Measurements from ENCODE around the gene PFKP.

The PFKP gene

DNA sequence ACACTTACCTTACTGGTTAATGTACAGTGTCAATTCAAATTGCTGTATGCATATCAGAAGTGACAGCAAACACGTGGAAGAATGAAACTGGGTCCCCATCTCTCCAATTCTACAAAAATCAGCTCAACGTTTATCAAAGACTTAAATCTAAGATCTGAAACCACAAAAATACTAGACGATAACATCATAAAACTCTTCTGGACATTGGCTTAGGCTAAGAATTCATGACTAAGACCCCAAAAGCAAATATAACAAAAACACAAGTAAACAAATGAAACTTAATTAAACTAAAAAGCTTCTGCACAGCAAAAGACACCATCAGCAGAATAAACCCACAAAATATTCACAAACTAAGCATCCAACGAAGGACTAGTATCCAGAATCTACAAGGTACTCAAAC, 35.9 kb upstream of the PFKP start:
- Histone ChIP-seq H3K4me1 (ENCODE audit: control insufficient read depth, insufficient read depth, low read length) (no peaks in the 10 kb centered on the region), H3K36me3 (ENCODE audit: control insufficient read depth in 2 of 2, insufficient read depth in 1 of 2, low read length in 2 of 2) (no peaks in the 10 kb centered on the region), H3K27ac (ENCODE audit: extremely low read depth, low read depth, low read length) (no peak overlapping the region), H3K9me3 (ENCODE audit: control insufficient read depth, insufficient read depth, low read depth, low read length) (no peaks in the 10 kb centered on the region), H3K4me3 (ENCODE audit: low read depth, low read length) (no peak overlapping the region)
- CTCF ChIA-PET = interaction anchor here (0.7 to 2.7 kb wide), 4 partner anchors 12 to 60 kb away, joined by 3 to 24 read pairs (median 5); no protein-coding TSS in a partner anchor
- no peak for TF ChIP-seq OVOL3 (tag by site-specific recombination; IDR thresholded peaks at IDR 0.05)
- POLR2A ChIA-PET = interaction anchor here (1.3 kb wide), 1 partner anchor 141 kb away, joined by 3 read pairs; the partner anchor contains the start of gene PITRM1

DNA sequence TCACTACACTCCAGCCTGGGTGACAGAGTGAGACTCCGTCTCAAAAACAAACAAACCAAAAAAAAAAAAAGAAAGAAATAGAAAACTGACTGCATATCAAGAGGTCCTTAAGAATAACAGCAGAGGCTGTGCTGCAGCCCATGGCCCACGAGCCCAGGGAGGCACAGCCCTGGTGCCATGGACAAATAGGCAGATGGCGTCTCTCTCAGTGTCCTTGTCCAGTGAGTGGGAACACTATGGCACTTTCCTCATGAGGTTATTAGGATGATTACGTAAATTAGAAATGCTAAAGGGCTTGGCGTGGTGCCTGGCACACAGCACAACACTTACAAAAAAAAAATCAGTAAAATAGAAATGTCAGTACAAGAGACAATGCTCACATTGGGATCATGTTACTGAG, 33.4 kb upstream of the PFKP start:
- no peaks in the 10 kb centered on the region for H3K4me1 ChIP-seq (ENCODE audit: control insufficient read depth, insufficient read depth, low read length)
- ChIA-PET CTCF (no interaction called here), POLR2A (no interaction called here)
- no peaks in the 10 kb centered on the region for H3K9me3 ChIP-seq (ENCODE audit: control insufficient read depth, insufficient read depth, low read depth, low read length)
- no peak overlapping the region for H3K4me3 ChIP-seq (ENCODE audit: low read depth, low read length)
- H3K27ac ChIP-seq (ENCODE audit: extremely low read depth, low read depth, low read length) = no peak overlapping the region
- H3K36me3 ChIP-seq (ENCODE audit: control insufficient read depth in 2 of 2, insufficient read depth in 1 of 2, low read length in 2 of 2) = no peaks in the 10 kb centered on the region
- no peak for TF ChIP-seq ZNF112 (tag by site-specific recombination; IDR thresholded peaks at IDR 0.05)
- no peak for TF ChIP-seq ZNF132 (tag by site-specific recombination; IDR thresholded peaks at IDR 0.05; ENCODE audit: borderline replicate concordance)
- no peak for TF ChIP-seq EGR2 (tag by site-specific recombination; IDR thresholded peaks at IDR 0.05; ENCODE audit: low read depth)
- TF ChIP-seq, protein P1, sequence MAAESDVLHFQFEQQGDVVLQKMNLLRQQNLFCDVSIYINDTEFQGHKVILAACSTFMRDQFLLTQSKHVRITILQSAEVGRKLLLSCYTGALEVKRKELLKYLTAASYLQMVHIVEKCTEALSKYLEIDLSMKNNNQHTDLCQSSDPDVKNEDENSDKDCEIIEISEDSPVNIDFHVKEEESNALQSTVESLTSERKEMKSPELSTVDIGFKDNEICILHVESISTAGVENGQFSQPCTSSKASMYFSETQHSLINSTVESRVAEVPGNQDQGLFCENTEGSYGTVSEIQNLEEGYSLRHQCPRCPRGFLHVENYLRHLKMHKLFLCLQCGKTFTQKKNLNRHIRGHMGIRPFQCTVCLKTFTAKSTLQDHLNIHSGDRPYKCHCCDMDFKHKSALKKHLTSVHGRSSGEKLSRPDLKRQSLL (tag by site-specific recombination; IDR thresholded peaks at IDR 0.05) = no peak
- no peak for TF ChIP-seq ZNF830 (tag by site-specific recombination; IDR thresholded peaks at IDR 0.05; ENCODE audit: low read depth)
- TF ChIP-seq, protein P2, sequence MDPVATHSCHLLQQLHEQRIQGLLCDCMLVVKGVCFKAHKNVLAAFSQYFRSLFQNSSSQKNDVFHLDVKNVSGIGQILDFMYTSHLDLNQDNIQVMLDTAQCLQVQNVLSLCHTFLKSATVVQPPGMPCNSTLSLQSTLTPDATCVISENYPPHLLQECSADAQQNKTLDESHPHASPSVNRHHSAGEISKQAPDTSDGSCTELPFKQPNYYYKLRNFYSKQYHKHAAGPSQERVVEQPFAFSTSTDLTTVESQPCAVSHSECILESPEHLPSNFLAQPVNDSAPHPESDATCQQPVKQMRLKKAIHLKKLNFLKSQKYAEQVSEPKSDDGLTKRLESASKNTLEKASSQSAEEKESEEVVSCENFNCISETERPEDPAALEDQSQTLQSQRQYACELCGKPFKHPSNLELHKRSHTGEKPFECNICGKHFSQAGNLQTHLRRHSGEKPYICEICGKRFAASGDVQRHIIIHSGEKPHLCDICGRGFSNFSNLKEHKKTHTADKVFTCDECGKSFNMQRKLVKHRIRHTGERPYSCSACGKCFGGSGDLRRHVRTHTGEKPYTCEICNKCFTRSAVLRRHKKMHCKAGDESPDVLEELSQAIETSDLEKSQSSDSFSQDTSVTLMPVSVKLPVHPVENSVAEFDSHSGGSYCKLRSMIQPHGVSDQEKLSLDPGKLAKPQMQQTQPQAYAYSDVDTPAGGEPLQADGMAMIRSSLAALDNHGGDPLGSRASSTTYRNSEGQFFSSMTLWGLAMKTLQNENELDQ (tag by site-specific recombination; IDR thresholded peaks at IDR 0.05; ENCODE audit: low read depth) = no peak
- TF ChIP-seq ZNF202 (tag by site-specific recombination; IDR thresholded peaks at IDR 0.05; ENCODE audit: borderline replicate concordance) = no peak
- no peak for TF ChIP-seq ZNF426 (tag by site-specific recombination; IDR thresholded peaks at IDR 0.05)

DNA sequence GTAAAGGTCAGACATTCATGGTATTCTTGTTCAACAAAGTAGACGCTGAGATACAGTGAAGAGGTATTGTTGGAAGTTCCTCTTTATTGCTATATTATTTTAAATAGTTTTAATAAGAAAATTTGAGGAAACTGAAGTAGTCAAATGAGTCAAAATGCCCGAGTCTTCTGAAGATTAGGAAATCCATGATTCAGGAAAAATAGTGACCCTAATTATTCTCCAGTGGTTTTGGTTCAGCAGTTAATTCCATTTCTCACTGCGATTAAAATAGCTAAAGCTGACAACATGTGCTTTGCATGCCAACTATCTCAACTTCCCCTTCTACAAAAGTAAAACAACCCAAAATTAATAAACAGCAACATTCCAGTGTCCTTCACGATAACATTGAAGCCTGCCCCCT, 32.7 kb upstream of the PFKP start:
- H3K4me1 ChIP-seq (ENCODE audit: control insufficient read depth, insufficient read depth, low read length) = no peaks in the 10 kb centered on the region
- H3K27ac ChIP-seq (ENCODE audit: extremely low read depth, low read depth, low read length) = no peak overlapping the region
- TF ChIP-seq, protein P3, sequence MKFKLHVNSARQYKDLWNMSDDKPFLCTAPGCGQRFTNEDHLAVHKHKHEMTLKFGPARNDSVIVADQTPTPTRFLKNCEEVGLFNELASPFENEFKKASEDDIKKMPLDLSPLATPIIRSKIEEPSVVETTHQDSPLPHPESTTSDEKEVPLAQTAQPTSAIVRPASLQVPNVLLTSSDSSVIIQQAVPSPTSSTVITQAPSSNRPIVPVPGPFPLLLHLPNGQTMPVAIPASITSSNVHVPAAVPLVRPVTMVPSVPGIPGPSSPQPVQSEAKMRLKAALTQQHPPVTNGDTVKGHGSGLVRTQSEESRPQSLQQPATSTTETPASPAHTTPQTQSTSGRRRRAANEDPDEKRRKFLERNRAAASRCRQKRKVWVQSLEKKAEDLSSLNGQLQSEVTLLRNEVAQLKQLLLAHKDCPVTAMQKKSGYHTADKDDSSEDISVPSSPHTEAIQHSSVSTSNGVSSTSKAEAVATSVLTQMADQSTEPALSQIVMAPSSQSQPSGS (tag by site-specific recombination; IDR thresholded peaks at IDR 0.05; ENCODE audit: low read depth) = no peak
- no peak for TF ChIP-seq OSR2 (tag by site-specific recombination; IDR thresholded peaks at IDR 0.05)
- no peak for TF ChIP-seq ZNF2 (tag by site-specific recombination; IDR thresholded peaks at IDR 0.05)
- no peak for TF ChIP-seq PRDM1 (tag by site-specific recombination; IDR thresholded peaks at IDR 0.05)
- no peak for TF ChIP-seq ZNF544 (tag by site-specific recombination; IDR thresholded peaks at IDR 0.05)
- TF ChIP-seq ZNF664 (tag by site-specific recombination; IDR thresholded peaks at IDR 0.05) = no peak
- TF ChIP-seq, protein P4, sequence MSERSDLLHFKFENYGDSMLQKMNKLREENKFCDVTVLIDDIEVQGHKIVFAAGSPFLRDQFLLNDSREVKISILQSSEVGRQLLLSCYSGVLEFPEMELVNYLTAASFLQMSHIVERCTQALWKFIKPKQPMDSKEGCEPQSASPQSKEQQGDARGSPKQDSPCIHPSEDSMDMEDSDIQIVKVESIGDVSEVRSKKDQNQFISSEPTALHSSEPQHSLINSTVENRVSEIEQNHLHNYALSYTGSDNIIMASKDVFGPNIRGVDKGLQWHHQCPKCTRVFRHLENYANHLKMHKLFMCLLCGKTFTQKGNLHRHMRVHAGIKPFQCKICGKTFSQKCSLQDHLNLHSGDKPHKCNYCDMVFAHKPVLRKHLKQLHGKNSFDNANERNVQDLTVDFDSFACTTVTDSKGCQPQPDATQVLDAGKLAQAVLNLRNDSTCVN (tag by site-specific recombination; optimal IDR thresholded peaks at IDR 0.05) = no peak
- TF ChIP-seq SP7 (tag by site-specific recombination; IDR thresholded peaks at IDR 0.05) = no peak
- TF ChIP-seq ZNF394 (tag by site-specific recombination; IDR thresholded peaks at IDR 0.05; ENCODE audit: borderline replicate concordance) = no peak
- TF ChIP-seq, protein P5, sequence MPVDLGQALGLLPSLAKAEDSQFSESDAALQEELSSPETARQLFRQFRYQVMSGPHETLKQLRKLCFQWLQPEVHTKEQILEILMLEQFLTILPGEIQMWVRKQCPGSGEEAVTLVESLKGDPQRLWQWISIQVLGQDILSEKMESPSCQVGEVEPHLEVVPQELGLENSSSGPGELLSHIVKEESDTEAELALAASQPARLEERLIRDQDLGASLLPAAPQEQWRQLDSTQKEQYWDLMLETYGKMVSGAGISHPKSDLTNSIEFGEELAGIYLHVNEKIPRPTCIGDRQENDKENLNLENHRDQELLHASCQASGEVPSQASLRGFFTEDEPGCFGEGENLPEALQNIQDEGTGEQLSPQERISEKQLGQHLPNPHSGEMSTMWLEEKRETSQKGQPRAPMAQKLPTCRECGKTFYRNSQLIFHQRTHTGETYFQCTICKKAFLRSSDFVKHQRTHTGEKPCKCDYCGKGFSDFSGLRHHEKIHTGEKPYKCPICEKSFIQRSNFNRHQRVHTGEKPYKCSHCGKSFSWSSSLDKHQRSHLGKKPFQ (tag by site-specific recombination; IDR thresholded peaks at IDR 0.05) = no peak
- TF ChIP-seq ZNF624 (tag by site-specific recombination; IDR thresholded peaks at IDR 0.05) = no peak
- TF ChIP-seq, protein P6, sequence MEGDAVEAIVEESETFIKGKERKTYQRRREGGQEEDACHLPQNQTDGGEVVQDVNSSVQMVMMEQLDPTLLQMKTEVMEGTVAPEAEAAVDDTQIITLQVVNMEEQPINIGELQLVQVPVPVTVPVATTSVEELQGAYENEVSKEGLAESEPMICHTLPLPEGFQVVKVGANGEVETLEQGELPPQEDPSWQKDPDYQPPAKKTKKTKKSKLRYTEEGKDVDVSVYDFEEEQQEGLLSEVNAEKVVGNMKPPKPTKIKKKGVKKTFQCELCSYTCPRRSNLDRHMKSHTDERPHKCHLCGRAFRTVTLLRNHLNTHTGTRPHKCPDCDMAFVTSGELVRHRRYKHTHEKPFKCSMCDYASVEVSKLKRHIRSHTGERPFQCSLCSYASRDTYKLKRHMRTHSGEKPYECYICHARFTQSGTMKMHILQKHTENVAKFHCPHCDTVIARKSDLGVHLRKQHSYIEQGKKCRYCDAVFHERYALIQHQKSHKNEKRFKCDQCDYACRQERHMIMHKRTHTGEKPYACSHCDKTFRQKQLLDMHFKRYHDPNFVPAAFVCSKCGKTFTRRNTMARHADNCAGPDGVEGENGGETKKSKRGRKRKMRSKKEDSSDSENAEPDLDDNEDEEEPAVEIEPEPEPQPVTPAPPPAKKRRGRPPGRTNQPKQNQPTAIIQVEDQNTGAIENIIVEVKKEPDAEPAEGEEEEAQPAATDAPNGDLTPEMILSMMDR (tag by site-specific recombination; IDR thresholded peaks at IDR 0.05) = no peak
- TF ChIP-seq HOXA7 (CRISPR knock-in tag; IDR thresholded peaks at IDR 0.05; ENCODE audit: borderline replicate concordance) = no peak
- CTCF ChIA-PET = interaction anchor here (1.1 kb wide), 1 partner anchor 9 kb away, joined by 3 read pairs; no protein-coding TSS in a partner anchor
- no peak overlapping the region for H3K4me3 ChIP-seq (ENCODE audit: low read depth, low read length)
- H3K36me3 ChIP-seq (ENCODE audit: control insufficient read depth in 2 of 2, insufficient read depth in 1 of 2, low read length in 2 of 2) = no peaks in the 10 kb centered on the region
- POLR2A ChIA-PET = no interaction called here
- H3K9me3 ChIP-seq (ENCODE audit: control insufficient read depth, insufficient read depth, low read depth, low read length) = no peaks in the 10 kb centered on the region

All from HEK293 (cell line).